ENCODE results near the gene MED13L.

DNA sequence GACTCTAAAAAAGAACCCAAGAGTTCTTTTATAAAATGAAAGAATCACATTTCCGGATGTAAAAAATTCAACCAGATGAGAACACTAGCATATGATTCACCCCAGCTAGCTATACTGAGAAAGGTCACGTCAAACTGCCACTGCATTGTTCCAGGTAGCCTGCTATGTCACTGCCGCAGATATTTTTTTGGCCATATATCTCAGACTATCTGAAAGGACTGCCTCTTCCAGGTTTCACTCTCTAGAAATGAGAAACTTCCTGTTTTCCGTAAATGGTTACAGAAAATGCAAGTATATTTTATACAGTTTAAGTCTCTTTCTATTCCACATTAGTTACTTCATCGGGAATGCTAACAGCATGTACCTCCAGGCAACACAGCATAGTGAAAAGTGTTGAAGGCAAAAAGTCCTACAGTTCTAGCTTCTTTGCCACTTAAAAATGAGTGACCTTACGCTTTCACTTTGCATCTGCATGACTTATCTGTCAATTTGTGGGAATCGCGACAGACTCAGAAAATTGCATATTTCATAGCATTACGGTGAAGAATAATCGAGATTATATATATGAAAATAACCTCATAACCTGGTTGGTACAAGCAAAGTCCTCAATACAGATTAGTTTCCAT, 105.2 kb downstream of the MED13L start:
- TF ChIP-seq, protein P1, sequence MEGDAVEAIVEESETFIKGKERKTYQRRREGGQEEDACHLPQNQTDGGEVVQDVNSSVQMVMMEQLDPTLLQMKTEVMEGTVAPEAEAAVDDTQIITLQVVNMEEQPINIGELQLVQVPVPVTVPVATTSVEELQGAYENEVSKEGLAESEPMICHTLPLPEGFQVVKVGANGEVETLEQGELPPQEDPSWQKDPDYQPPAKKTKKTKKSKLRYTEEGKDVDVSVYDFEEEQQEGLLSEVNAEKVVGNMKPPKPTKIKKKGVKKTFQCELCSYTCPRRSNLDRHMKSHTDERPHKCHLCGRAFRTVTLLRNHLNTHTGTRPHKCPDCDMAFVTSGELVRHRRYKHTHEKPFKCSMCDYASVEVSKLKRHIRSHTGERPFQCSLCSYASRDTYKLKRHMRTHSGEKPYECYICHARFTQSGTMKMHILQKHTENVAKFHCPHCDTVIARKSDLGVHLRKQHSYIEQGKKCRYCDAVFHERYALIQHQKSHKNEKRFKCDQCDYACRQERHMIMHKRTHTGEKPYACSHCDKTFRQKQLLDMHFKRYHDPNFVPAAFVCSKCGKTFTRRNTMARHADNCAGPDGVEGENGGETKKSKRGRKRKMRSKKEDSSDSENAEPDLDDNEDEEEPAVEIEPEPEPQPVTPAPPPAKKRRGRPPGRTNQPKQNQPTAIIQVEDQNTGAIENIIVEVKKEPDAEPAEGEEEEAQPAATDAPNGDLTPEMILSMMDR (IDR thresholded peaks at IDR 0.05) = no peak
- TF ChIP-seq POLR2A (IDR thresholded peaks at IDR 0.05) = no peak

Measured in heart left ventricle (tissue), 13 donors.